Activated CD8-positive, alpha-beta memory T cell treated with anti-CD3 and anti-CD28 coated beads, Interleukin-2, amount 50 U/mL, for 24 hours (primary cell): Measurements from ENCODE around the gene AHNAK2.

Experiments
- DNase-seq: peaks from one replicate; pipeline ENCODE4 v3.0.0-alpha.2; 2020; ENCODE audit errors: extremely low read depth

Gene AHNAK2

GRCh38 chr14:104973385-104974145 lies 4.6 kb downstream of the AHNAK2 start:
- no peak for DNase-seq

- no peak for DNase-seq
These were observed 5.1 kb downstream of the AHNAK2 start for GRCh38 chr14:104973135-104973384.

- no peak for DNase-seq
These were observed 5.7 kb downstream of the AHNAK2 start for GRCh38 chr14:104972301-104973134.

- no peak for DNase-seq
These were observed 6.5 kb downstream of the AHNAK2 start for GRCh38 chr14:104971447-104972240.

- DNase-seq = no peak
These were observed 7.7 kb downstream of the AHNAK2 start for GRCh38 chr14:104970231-104971068.

GRCh38 chr14:104969741-104970230 lies 8.4 kb downstream of the AHNAK2 start:
- no peak for DNase-seq

- no peak for DNase-seq
These were observed 9.4 kb downstream of the AHNAK2 start for GRCh38 chr14:104968541-104969401.

- DNase-seq = no peak
These were observed 10.0 kb downstream of the AHNAK2 start for GRCh38 chr14:104968153-104968527.

- DNase-seq = no peak
These were observed 10.6 kb downstream of the AHNAK2 start for GRCh38 chr14:104967386-104968152.

GRCh38 chr14:104966981-104967385 lies 11.2 kb downstream of the AHNAK2 start:
- no peak for DNase-seq

- DNase-seq = no peak
These were observed 11.8 kb downstream of the AHNAK2 start for GRCh38 chr14:104966261-104966865.

- DNase-seq = no peak
These were observed 12.5 kb downstream of the AHNAK2 start for GRCh38 chr14:104965561-104966231.

GRCh38 chr14:104964546-104964945 lies 13.6 kb downstream of the AHNAK2 start:
- no peak for DNase-seq

- DNase-seq = no peak
These were observed 20.7 kb downstream of the AHNAK2 start for GRCh38 chr14:104957146-104958113.

GRCh38 chr14:104956290-104956890 lies 21.8 kb downstream of the AHNAK2 start:
- no peak for DNase-seq

GRCh38 chr14:104955396-104955770 lies 22.8 kb downstream of the AHNAK2 start:
- DNase-seq = no peak

GRCh38 chr14:104954746-104955395 lies 23.3 kb downstream of the AHNAK2 start:
- no peak for DNase-seq
